ENCODE data around the gene NPAS3.
A peak's percentile ranks its signal among the peaks of the same experiment; 100 is the strongest.

The NPAS3 gene

DNA sequence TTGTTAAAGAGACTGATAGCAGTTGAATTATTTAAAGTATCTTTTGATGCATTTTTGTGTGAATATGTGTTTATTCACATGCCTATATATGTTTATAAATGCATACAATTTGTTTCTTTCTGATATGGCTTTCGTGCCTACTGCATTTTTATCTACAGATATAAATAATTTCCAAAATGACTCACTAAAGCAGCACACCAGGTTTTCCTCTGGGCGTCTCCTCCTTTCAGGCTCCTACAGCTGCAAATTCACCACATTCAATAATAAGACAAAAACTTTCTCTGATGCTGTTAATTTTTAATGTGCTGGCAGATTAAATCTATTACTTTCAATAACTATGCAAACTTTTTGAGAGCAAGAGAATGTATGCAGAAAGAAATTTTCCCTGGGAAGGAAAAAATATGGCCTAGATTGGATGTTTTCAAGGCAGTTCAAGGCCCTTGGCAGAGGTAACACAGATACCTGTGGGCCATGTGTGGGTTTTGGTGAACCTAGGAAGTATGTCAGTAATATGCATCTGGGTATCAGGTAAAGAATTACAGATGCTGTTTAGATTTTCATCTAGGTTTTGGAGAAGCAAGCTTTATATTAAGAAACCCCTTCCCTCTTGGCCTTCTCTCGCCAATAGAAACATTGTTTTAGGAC, 630.4 kb downstream of the NPAS3 start:
- TF ChIP-seq, protein P1, sequence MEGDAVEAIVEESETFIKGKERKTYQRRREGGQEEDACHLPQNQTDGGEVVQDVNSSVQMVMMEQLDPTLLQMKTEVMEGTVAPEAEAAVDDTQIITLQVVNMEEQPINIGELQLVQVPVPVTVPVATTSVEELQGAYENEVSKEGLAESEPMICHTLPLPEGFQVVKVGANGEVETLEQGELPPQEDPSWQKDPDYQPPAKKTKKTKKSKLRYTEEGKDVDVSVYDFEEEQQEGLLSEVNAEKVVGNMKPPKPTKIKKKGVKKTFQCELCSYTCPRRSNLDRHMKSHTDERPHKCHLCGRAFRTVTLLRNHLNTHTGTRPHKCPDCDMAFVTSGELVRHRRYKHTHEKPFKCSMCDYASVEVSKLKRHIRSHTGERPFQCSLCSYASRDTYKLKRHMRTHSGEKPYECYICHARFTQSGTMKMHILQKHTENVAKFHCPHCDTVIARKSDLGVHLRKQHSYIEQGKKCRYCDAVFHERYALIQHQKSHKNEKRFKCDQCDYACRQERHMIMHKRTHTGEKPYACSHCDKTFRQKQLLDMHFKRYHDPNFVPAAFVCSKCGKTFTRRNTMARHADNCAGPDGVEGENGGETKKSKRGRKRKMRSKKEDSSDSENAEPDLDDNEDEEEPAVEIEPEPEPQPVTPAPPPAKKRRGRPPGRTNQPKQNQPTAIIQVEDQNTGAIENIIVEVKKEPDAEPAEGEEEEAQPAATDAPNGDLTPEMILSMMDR (IDR thresholded peaks at IDR 0.05; ENCODE audit: poor library complexity, severe bottlenecking), result no peak
- H3K4me3 ChIP-seq (ENCODE audit: severe bottlenecking), result no peak overlapping the region
- no peaks in the 10 kb centered on the region for H3K9me3 ChIP-seq (ENCODE audit: severe bottlenecking)
- peak overlapping the region; percentile 75 for H3K27ac ChIP-seq (ENCODE audit: poor library complexity, severe bottlenecking)
- peaks cover 52% of the 10 kb centered on the region for H3K4me1 ChIP-seq (ENCODE audit: insufficient read depth, poor library complexity, severe bottlenecking)
- ATAC-seq (ENCODE audit: low read depth) (peak; percentile 44; the same call in 1 of the 3 replicates), DNase-seq (ENCODE audit: low spot score) (no peak)
- no peaks in the 10 kb centered on the region for H3K36me3 ChIP-seq (ENCODE audit: low read depth)
- H3K27me3 ChIP-seq (ENCODE audit: insufficient read depth, poor library complexity, severe bottlenecking), result no peaks in the 10 kb centered on the region

GRCh38 chr14:33569821-33570687, 631.4 kb downstream of the NPAS3 start:
- DNase-seq (ENCODE audit: low spot score), result no peak
- no peaks in the 10 kb centered on the region for H3K36me3 ChIP-seq (ENCODE audit: low read depth)
- H3K4me3 ChIP-seq (ENCODE audit: severe bottlenecking), result no peak overlapping the region
- H3K27ac ChIP-seq (ENCODE audit: poor library complexity, severe bottlenecking), result peak overlapping the region; percentile 75
- TF ChIP-seq, protein P1 (IDR thresholded peaks at IDR 0.05; ENCODE audit: poor library complexity, severe bottlenecking), result no peak
- peak; percentile 76 for ATAC-seq (ENCODE audit: low read depth)
- H3K27me3 ChIP-seq (ENCODE audit: insufficient read depth, poor library complexity, severe bottlenecking), result no peaks in the 10 kb centered on the region
- no peaks in the 10 kb centered on the region for H3K9me3 ChIP-seq (ENCODE audit: severe bottlenecking)
- H3K4me1 ChIP-seq (ENCODE audit: insufficient read depth, poor library complexity, severe bottlenecking), result peaks cover 42% of the 10 kb centered on the region

DNA sequence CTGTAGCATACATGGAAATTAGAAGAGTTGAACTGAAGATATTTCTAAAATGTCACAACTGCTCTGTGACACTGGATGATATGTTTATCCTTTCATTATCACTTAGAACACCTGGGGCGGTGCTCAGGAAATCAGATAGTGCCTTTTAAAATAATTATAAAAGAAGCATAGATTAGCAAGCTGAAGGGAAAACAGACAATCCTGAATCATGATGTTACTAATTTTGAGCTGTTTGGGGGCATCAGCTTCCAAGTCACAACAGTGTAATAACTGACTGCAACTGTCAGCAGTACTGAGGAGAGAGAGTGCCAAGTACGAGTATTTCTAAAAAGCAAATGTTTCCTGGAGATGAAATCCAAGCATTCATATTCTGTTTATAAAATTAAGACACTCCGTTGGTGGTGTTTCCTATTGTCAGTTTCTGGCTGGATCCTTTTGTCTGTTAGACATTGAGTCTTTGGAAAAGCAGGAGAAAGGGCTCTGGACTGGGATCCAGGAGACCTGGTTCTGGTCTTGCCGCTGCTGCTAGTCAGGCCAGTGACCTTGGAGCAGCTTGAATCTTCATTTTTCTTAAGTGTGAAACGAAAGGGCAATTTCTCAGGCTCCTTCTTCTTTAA, 632.1 kb downstream of the NPAS3 start:
- H3K4me3 ChIP-seq (ENCODE audit: severe bottlenecking), result no peak overlapping the region
- peak overlapping the region; percentile 75 for H3K27ac ChIP-seq (ENCODE audit: poor library complexity, severe bottlenecking)
- no peak for DNase-seq (ENCODE audit: low spot score)
- no peaks in the 10 kb centered on the region for H3K9me3 ChIP-seq (ENCODE audit: severe bottlenecking)
- H3K4me1 ChIP-seq (ENCODE audit: insufficient read depth, poor library complexity, severe bottlenecking), result peaks cover 34% of the 10 kb centered on the region
- TF ChIP-seq, protein P1 (IDR thresholded peaks at IDR 0.05; ENCODE audit: poor library complexity, severe bottlenecking), result no peak
- ATAC-seq (ENCODE audit: low read depth), result no peak
- no peaks in the 10 kb centered on the region for H3K36me3 ChIP-seq (ENCODE audit: low read depth)
- no peaks in the 10 kb centered on the region for H3K27me3 ChIP-seq (ENCODE audit: insufficient read depth, poor library complexity, severe bottlenecking)

DNA sequence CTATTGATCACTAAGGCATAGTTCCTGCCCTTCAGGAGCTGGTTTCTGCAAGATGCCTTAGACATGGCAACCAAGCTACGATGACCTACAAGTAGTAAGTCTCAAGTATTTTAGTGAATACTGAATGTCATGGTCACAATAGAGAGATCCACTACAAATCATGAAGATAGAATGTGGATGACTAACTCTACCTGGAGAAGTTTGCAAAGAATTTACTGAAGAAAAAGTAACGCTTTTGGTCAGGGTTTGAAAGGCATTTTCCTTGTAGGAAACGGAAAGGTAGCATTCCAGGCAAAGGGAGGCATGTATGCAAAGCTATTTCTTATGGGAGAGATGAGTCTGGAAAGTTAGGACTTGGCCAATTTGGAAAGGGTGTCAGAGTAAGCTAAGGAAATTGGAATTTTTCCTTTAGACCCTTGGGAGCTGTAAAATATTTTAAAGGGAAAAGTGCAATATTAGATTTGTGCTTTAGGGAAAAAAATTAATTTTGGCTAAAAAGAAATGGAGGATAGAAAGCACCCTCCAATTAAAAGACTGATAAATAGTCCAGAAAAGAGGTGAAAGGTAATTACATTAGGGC, 634.7 kb downstream of the NPAS3 start:
- TF ChIP-seq, protein P1 (IDR thresholded peaks at IDR 0.05; ENCODE audit: poor library complexity, severe bottlenecking), result no peak
- no peak for ATAC-seq (ENCODE audit: low read depth)

More for the DNA sequence above, 634.7 kb downstream of the NPAS3 start:
- Histone ChIP-seq H3K27me3 (ENCODE audit: insufficient read depth, poor library complexity, severe bottlenecking) (no peaks in the 10 kb centered on the region), H3K27ac (ENCODE audit: poor library complexity, severe bottlenecking) (no peak overlapping the region), H3K4me3 (ENCODE audit: severe bottlenecking) (no peak overlapping the region), H3K36me3 (ENCODE audit: low read depth) (no peaks in the 10 kb centered on the region), H3K4me1 (ENCODE audit: insufficient read depth, poor library complexity, severe bottlenecking) (peaks cover 20% of the 10 kb centered on the region), H3K9me3 (ENCODE audit: severe bottlenecking) (no peaks in the 10 kb centered on the region)
- no peak for DNase-seq (ENCODE audit: low spot score)
